DMS 273 (cell line): ENCODE results near the gene KCNT2.
"Not testable (repeated sequence)": the region's sequence is repeated elsewhere in the genome, so short reads cannot be mapped to it uniquely, and the experiment has no call there.

ENCODE experiments used
- DNase-seq: peaks from one replicate; lab custom pipeline; 2025; ENCODE audit not compliant: unreplicated experiment; lab: John Stamatoyannopoulos, UW

The KCNT2 gene

DNA sequence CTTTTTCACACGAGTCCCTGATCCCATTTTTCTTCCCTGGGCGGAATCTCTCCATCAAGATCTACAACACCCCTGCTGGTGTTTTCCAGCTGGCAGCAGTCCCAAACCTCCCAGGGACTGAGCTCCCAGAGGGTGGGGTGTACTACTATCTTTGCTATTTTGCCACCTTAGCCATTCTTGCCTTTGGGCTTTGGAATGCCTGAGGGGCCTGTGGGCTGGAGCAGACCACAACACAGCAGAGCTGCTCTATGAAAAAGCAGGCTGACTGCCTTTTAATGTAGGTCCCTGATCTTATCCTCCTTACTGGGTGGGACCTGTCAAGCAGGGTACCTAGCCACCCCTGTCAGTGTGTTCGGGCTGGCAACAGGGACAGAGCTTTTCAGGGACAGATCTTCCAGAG, 91.9 kb downstream of the KCNT2 start:
- DNase-seq, result no peak

DNA sequence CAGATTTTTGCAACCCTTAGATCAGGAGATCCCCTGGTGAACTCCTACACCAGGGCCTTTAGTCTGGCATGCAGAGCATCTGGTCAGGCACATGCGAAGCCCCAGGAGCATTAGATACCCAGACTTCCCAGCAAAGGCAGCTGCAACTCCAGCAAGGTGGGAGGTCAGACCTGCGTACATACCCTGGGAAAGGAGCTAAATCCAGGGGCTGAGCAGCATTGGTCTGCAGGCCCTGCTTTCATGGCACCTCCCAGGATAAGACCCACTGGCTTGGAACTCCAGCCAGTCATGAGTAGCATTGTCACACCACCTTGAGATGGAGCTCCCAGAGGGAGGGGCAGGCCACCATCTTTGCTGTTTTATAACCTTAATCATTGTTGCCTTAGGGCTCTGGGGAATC, 92.3 kb downstream of the KCNT2 start:
- no peak for DNase-seq

DNA sequence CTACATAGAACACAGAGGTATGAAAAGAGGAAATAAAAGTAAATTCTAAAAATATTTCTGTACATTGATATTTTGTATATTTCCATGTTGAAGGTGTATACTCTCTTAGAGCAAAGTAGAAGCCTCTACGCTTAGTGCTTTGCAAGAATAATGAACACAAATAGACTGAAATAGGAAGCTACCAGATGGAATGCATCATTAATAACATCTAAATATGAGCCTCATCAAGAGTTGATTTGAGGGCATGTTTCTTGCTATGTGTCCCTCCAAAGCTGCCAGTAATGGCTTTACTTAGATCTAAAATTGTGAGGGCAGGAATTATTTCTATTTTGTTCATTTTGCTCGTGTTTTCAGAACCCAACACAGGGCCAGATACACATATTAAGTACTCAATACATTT, 94.4 kb downstream of the KCNT2 start:
- no peak for DNase-seq

DNA sequence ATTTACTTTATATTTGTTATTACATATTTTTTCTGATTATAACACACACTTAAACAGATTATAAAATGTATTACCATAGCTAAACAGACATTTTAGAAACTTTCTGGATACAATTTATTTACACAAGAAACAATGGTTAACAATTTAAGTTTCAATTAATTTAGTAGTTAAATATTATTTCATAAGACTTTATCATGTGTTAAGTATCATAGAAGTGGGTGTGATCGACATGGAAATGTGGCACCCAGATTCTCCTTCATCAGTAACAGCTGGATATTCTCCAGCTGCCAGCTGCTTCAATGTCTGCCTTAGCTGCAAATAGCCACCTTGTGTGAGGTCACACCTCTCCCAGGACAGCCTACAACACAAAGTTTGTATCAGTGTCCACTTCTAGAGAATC, 97.8 kb downstream of the KCNT2 start:
- no peak for DNase-seq

DNA sequence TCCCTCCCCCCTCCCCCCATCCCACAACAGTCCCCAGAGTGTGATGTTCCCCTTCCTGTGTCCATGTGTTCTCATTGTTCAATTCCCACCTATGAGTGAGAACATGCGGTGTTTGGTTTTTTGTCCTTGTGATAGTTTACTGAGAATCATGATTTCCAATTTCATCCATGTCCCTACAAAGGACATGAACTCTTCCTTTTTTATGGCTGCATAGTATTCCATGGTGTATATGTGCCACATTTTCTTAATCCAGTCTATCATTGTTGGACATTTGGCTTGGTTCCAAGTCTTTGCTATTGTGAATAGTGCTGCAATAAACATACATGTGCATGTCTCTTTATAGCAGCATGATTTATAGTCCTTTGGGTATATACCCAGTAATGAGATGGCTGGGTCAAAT, 104.0 kb downstream of the KCNT2 start:
- DNase-seq, result not testable (repeated sequence)

DNA sequence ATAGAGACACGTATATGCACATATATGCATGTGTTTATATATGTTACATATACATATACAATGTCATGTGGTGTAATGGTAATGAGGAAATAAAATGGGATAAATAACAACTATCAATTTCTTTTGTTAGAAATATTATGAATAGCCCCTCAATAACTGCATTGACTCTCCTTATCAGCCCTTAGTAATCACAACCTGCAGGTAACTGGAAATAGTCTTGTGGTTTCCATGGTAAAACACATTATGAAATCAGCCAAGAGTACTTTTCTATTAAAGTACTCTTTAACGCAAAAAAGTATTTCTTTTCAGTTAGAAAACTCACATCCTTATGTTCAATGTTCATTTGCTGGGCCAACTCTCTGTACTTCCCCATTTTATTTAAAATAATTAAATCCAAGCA, 105.8 kb downstream of the KCNT2 start:
- no peak for DNase-seq

DNA sequence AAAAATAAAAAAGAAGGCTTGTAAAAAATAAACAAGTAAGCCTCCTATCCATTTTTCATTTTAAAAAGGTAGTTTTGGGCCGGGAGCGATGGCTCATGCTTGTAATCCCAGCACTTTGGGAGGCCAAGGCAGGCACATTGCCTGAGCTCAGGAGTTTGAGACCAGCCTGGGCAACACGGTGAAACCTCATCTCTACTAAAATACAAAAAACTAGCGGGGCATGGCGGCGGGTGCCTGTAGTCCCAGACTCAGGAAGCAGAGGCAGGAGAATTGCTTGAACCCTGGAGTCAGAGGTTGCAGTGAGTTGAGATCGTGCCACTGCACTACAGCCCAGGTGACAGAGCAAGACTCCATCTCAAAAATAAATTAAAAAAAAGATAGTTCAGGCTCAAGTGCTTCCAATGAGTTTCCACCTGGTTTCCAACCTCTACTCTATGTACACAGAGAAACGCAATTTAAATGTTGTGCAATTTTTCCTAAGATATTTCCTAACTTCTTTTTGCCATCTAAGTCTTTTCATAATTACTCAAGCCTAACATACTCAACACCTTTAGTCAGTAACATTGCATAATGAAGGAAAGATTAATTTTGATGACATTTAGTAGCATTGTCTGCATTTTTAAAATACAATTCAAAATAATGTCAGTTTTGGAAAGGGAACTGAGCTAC, 106.3 kb downstream of the KCNT2 start:
- DNase-seq, result no peak

DNA sequence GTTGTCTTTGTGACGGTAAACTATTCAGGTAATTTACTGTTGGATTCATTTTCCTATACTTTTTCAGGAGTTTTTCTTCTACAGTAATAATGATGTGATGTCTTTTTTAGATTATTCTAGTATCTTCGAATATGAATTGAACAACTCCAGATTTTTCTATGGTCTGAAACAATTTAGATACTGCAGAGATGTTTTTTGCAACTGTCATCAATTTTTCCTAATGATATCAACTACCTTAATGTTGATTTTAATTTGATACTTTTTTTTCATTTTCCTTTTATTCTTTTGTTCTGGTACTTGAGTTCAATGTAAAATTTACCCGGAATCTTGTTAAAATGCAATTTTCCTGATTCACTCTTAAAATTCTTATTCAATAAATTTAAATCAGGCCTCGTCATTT, 110.4 kb downstream of the KCNT2 start:
- no peak for DNase-seq

DNA sequence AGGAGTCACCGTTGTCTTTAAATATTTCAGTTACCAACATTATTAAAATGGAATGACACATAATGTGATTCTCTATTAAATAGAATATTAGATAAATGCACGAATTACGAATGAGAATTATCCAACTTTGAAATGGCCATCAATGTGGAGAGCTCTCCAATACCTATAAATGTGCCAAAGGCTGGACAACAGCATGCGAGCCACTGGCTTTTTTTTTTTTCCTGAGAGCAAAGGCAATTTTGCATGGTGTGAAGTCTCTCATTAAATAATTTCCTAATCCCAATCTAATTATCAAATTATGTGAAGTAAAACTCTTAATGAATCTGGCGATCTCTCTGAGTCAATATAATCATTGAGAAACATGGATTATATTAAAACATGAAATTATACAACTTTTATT, 113.5 kb downstream of the KCNT2 start:
- no peak for DNase-seq

DNA sequence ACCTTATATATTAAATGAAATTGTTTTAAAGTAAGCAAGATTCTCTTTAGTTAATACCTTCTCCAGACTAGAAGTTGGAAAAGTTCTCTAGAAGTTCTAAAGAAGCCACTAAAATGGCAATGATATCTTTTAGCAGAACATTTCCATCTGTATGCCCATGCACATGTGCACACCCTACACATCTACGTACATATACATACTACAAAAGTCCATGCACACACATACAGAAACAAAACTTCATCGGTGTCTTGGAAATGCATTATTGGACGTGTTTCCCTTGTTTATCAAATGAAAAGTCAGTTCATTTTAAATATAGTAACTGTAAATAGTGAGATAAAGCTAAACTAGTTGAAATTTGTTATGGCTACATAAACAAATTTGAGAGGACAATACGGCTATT, 114.4 kb downstream of the KCNT2 start:
- no peak for DNase-seq

DNA sequence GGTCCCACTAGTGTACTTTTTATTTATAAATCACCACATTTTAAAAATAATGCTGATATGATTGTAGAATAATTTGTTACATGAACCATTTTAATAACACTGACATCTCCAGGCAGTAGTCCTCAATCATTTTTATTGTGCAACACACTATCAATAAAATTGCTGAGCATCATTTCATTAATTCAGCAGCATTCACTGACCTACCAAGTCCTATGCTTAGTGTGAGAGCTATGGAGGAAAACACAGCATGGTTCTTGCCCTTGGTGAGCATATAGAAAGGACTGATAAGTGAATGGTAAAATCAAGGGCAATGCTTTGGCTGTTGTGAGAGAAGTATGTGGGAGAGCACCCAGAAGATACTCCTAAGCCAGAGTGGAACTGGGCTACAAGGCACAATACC, 119.7 kb downstream of the KCNT2 start:
- DNase-seq, result no peak

DNA sequence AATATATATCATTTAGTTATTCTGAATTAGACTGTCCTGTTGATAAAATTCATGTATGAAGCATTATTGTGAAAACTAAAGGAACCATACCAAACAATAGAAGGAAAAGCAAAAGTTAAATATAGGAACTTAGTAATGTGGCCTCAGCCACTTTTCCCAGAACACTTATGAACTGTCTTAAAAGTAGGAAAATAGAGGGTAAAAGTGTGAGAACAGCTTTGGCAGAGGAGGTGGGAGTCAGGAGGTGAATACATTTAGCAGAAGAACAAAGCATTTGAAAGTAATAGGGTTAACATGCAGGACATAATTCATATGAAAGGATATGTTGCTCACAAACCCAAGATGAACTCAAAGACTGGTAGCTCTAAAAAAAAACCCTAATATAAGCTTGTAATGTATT, 121.9 kb downstream of the KCNT2 start:
- no peak for DNase-seq

DNA sequence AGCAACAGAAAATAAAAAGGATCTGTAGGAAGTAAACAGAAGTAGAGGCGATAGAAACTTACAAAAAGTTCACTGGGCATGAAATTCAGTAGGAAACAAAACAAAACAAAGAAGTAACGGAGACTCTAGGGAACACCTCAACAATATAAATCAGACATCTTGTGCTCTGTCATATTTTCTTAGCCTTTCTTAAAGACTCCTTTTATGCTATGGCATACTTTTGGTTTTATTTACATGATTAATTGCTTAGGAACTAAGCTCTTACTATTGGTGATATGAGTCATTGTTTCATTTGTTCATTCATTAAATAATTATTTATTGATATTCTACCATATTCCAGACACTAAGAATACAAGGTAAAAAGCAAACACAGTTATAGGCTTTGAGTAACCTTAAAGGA, 126.6 kb downstream of the KCNT2 start:
- DNase-seq, result no peak

DNA sequence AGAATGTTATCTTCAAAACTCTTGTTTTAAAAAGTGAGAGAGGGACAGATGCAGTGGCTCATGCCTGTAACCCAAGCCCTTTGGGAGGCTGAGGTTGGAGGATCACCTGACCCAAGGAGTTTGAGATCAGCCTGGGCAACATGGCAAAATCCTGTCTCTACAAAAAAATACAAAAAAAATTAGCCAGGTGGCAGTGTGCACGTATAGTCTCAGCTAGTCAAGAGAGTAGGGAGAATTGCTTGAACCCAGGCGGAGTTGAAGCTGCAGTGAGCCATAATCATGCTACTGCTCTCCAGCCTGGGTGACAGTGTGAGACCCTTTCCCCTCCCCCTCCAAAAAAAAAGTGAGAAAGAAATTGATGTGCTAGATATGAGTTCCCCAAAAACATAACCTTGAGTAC, 131.0 kb downstream of the KCNT2 start:
- no peak for DNase-seq

DNA sequence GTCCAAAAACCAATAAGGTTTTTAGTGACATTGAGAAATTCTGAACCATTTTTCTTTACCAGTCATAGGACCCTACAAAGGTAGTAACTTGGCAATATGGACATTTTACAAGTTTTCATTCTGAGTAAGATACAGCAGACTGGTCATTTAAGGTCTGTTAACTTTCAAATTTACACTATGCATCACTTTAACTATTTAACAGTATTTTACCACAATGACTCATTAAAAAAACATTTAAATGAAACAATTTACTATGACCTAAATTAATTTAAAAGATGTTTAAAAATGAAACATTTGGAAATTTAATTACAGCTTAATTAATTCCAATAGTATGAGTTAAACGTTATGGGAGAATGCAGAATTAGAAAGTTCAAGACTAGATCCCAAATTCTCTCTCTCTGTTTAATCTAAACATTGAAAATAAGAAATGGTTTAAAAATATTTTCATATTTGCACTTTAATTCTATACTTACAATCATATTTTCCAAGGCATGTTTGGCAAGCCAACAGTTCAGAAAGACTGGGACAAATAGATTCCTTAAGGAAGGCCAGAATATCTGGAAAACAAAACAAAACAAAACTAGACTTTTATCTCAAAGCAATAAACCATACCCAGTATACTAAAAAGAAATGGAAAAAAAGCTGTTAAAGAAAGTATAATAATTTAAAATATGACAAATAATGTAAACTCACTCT, 140.9 kb downstream of the KCNT2 start:
- no peak for DNase-seq

DNA sequence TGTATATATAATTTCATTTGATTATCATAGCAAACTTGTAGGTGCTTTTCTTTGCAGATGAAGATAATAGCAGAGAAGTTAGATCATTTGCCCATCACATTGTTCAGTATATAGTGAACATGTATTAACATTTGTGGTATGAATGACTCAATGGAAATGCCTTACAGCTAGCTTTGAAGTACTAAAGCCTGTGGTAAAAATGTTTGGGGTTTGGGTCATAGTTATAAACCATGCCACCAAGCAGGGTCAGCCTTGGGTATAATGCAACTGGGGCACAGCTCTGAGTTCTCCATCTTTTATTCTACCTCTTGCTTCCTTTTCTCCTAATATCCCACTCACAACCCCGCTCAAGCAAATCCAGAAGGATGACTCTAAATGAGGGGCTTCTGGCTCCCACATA, 141.6 kb downstream of the KCNT2 start:
- no peak for DNase-seq

DNA sequence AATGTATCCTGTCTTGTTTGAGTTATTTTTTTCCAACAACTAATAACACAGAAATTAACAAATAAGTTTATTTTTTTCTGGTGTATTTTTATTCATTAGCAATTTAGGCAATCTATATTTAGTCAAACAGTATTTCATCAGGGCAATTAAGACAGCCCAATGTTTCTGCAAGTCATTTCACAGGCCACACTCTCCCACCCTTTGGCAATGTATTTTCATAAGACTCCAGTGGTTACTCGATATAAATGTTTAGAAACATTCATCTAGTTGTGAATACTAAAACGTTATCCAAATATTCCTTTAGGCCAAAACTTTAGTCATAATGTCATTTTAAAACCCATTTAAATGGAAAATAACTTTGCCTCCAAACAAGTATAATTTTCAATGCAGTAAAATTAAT, 142.1 kb downstream of the KCNT2 start:
- no peak for DNase-seq

DNA sequence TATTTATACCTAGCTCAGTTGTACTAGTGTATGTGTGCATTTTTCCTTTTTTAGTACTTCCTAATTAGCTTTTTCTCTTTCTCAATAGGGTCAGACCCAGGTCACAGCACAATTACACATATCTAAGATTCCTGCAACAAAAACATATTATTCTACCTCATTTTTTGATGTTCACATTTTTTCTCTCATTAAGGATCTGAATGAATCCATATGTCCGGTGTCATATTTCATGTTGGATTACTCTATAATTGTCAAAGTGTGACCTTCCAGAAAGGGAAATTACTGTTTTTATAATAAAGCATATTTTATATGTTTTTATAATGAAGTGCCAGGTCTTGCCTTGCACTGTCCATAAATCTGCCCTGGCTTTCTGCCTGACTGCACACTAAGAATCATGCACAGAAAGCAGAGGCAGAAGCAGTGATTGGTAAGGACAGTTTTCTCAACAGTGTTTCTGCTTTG, 143.7 kb downstream of the KCNT2 start:
- no peak for DNase-seq

DNA sequence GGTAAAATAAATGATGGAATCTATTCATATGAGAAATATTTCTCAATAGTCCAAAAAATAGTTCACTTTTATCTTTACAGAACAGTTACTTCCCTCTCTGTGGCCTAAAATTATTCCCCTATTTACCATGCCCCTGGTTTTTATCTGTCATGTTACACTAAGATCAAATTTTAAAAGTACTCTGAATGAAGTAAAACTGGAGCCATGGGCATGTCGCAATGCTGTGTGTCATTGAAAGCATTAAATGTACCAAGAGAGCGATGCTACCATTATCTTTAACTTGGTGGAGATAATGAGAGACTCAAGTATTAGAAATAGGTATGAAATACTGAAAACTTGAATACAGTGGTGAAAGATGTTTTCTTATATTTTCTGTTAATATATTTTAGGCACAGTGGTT, 146.2 kb downstream of the KCNT2 start:
- DNase-seq, result no peak

DNA sequence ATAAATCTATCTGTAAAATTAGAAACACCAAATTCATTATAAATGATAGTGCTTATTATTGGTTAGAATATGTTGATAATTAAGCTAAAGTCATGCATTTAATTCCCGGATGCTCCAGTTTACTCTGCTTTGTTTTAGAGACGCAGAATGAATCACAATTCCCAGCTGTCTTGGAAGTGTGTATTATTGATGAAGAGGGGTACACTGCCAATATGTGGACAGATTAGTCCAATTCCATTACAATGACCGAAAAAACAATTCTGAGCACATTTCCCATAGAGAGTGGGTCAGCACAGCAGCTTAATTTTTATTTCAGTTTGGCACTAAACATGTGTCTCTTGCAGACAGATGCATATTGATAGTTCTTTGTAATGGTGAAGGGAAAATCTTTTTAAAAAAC, 146.7 kb downstream of the KCNT2 start:
- DNase-seq, result no peak

DNA sequence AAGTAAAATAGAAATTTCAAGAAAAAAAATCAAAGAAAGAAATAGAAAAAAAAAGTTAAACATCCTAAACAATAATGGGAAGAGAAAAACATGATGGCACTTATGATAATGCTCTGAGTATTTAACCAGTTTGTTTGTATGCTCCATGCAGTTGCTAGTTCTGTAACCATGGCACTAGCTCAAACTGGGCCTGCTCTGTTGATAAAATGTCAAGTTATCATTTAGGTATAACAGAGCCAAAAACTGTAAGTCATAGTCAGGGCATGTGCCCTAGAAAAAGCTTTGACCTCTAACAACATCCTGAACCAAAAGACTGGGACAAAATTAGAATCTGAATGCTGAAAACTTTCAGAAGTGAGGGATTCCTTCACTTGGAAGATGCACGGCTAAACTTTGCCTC, 148.9 kb downstream of the KCNT2 start:
- DNase-seq, result no peak

DNA sequence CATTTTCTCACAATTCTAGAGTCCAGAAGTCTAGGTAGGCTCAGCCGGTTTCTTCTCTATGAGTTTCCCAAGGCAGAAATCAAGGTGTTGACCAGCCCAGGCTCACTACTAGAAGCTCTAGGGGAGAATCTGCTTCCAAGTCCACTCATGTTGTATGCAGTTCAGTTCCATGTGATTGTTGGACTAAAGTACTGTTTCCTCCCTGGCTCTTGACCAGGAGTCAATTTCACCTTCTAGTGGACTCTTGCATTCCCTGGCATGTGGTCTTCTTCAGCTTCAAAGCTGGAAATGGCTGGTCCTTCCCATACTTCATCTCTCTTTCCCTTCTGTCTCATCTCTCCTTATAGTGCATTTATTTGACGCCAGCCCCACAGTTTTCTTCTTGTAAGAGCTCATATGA, 153.4 kb downstream of the KCNT2 start:
- DNase-seq, result no peak

DNA sequence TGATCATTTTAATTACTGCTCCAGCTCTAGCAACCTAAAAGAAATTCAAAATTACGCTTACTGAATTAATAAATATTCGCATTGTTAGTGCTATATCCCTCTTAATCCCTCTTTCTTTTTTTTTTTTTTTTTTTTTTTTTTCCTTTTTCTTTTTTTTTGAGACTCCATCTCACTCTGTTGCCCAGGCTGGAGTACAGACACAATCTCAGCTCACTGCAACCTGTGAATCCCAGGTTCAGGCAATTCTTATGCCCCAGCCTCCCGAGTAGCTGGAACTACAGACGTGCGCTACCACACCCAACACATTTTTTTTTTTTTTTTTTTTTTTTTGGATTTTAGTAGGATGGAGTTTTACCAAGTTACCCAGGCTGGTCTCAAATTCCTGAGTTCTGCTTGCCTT, 157.1 kb downstream of the KCNT2 start:
- DNase-seq, result no peak
